GM19372 (cell line): ENCODE results near the gene TMEM120A.

Source experiments
- ATAC-seq: cut with Tn5 transposase; IDR thresholded peaks from one replicate; pipeline ENCODE4 v1.9.1; 2021; ENCODE audit warnings: mild to moderate bottlenecking, low read depth, moderate library complexity; ENCODE audit not compliant: unreplicated experiment

TMEM120A gene

DNA sequence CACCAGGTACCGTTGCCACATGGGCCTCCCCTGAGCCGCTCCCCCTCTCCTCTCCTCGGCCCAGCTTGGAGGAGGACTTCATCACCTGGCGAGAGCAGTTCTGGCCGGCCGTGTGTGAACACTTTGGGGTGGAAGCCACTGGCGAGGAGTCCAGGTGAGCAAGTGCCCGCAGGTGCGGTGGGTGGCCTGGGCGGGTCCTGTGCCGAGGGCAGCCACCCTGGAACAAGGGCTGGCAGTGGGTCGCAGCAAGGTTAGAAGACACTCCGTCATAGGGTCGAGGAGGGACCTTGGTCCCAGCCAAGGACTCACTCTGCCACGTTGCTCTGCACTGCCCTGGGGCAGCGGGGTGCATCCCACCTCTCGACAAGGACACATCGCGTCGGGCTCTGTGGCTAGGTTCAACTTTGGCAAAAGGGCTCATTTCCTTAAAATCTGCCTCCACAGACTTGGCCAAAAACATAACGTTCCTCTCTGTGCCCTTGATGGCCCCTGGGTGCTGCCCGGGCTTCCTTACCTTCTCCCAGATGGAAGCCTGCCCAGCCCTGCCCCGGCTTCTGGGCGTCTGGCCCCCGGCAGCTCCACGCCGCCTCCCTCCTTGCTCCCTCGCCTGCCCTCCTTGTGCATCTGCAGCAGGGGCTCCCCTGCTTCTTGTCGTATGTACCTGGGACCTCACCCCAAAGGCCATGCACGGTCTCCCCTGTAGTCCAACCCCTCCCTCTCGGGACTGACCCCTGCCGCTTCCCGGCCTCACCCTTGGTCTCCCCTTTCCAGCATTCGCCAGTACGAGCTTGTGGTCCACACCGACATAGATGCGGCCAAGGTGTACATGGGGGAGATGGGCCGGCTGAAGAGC lies 12.7 kb downstream of the TMEM120A start:
- ATAC-seq = no peak

DNA sequence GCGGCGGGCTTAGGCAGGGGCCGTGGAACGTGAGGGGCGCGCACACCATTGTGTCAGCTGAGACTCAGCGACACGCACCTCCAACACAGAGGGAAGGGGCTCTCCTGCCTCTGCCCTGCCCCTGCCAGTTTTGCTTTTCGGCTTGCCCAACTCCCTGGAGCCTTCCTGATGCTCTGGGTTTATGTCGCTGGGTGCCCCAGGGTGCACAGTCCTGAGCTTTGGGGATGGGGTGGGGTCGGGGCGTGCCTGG lies 13.3 kb downstream of the TMEM120A start:
- no peak for ATAC-seq

DNA sequence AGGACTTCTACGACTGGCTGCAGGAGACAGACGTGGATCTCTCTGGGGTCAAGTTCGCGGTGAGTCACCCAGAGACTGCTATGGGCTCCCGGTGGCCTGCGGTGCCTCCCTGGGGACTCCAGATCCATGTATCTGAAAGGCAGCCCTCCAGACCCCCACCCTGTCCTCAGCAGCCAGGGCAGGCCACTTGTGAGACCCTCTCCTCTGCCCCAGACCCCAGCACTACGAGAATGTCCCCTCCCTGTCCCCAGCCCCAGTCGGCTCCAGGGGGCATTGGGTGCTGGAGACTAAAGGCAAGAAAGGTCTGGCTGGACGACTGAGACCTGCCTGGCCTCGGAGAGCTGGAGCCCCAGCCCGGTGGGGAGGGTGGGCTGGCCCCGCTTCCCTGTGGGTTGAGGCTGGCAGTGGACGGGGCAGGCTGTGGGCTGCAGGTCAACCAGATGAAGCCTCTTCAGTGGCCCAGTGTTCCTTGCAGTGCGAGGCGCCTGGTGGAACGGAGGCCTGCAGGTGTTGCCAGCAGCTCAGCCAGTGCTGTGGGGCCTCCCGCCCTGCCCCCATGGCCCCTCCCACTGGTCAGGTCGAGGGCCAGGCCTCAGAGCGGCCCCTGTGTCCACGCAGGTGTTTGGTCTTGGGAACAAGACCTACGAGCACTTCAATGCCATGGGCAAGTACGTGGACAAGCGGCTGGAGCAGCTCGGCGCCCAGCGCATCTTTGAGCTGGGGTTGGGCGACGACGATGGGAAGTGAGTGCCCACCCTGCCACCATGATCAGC lies 13.8 kb downstream of the TMEM120A start:
- ATAC-seq = no peak

DNA sequence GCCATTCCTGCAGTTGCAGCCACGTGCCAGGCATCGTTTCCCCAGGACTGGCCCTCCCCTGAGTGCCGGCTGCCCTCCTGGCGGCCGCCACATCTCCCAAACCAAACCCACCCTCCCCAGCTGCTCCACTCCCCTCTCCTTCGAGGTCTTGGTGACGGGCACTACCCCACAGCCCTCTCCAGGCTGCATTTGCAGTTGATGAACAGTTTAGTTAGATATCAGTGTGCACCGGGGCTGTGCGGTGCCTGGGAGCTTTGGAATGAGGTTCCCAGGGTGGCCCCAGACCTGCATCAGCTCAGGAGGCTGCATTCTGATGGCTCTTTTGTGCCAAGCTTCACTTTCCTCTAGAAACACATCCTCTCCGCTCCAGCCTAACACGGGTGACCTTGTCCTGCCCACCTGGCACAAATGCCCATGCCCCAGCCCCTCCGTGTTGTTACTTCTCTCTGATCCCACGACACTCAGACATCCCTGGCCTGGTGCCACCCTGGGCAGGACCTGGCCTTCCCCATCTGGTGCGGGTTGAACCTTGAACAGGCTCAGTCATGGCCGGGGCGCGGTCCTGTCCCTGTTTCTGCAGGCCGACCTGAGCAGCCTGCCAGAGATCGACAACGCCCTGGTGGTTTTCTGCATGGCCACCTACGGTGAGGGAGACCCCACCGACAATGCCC lies 14.5 kb downstream of the TMEM120A start:
- no peak for ATAC-seq

DNA sequence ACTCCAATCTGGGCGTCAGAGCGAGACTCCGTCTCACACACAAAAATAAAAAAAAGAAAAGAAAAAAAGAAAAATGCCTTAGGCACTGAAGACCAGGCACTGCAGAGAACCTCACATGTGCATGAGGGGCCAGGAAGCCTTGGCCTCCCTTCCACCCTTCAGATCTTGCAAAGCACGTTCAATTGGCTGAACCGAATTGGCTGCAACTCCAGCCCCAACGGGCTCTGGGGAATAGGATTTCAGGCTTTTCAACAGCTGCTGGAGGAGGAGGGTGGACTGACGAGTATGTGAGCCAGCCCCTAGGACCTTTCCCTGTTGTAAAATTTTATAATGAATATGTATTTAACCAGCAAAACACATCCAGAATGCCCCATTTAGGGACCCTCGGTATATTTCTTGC lies 16.7 kb downstream of the TMEM120A start:
- no peak for ATAC-seq

DNA sequence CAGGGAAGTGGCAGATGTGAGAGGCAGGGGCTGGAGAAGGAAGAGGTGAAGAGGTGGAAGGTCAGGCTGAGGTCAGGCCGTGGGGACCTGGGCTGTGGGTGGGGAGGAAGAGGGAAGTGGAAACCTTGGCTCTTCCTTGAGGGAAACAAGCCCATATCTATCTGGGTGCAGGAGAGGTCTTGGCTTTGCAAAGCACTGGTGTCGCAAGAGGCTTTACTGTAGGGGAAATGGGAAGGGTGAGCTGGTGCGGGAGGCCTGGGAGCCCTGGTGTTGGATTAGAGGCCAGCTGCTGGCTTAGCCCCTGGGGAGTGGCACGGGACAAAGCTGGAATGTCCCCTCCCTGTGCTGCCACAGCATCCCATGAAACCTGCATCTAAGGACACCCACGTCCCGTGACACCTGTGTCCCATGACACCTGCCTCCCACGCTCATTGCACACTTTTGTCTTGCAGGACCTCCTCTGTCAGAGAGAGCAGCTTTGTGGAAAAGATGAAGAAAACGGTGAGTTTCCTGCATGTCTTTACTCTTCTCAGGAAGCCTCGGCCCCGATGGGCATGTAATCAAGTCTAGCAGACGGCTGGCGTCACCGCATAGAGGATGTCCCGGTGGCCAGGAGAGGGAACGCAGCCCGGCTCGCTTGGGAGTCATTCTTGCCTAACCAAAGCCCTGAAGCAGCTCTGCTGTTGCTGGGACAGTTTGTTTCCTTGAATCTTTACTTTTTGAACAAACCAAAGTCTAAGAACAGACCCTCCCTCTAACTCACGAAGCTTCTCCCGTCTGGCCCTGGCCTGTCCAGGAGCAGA lies 22.2 kb downstream of the TMEM120A start:
- ATAC-seq = no peak

DNA sequence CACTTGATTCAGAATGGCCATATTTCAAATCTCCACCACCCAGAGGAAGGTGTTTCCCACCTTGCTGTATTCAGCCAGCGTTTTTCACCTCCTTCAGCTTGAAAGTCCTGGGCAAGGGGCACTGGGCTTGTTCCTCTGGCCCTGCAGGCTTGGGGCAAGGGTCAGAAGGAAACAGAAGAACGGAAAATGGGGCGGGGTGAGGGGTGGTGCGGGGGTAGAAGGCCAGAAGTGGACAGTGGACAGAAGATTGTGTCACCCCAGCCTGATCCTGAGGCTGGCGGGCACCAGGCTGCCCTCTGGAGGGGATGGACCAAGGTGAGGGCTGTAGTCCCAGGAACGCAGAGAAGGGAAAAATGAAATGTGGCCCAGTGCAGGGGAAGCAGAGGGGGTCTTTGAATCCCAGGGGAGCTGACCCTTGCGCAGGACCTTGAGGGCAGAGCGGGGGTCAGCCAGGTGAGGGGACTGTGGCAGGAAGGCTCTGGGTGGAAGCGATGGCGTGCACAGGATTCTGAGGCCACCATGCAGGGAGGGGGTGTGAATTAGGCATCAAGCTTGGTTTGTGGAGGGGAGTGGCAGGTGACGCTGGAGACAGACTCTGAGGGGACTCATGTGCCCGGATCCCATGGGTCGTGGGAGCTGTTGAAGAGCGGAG lies 23.0 kb downstream of the TMEM120A start:
- no peak for ATAC-seq

DNA sequence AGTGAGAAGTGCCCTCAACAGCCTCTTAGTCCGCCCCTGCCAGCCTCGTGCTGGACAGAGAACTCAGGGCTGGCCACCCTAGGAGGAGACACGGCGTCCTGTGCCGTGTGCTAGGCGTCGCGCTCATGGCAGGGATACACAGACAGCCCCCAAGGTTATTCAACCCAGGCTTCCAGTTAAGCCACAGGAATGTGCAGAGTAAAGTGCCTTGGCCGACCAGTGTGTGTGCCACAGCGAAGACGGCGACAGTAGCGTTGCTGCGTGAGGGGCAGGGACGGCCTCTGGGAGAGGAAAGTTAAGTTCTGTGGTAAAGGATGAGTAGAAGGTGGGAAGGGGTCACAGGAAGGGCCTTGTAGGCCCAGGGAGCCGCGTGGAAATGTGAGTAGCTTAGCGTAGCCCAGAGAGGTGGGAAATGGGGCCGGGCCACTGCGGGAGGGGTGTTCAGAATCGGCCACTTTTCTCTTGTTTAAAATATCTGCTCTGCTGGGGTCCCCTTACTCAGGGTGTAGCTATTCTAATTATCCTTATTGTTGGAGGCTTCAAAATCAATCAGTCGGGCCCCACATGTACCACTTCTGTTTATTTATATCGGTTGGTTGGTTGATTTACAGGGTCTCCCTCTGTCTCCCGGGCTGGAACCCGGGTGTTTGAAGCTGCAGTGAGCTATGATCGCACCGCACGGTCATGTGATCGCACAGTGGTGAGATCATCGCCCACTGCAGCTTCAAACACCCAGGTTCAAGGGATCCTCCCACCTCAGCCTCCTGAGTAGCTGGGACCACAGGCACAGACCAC lies 24.5 kb downstream of the TMEM120A start:
- no peak for ATAC-seq

DNA sequence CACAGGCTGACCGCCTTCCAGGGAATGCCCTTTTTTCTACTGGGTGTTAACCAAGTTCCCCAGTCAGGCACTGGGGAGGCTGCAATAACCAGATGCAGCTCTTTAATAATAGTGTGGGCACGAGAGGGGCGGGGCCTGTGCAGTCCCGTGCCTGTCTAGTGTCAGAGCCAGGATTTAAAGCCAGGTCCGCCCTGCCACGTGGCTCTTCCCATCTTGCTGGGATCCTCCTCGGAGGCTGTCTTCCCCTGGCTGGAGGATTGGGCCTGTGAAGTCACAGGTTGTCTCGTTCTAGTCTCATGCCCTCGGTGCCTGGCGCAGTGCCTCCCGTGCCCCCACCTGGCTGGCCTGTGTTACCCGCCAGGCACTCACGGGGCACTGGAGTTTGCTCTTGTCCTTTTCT lies 25.2 kb downstream of the TMEM120A start:
- ATAC-seq = no peak

DNA sequence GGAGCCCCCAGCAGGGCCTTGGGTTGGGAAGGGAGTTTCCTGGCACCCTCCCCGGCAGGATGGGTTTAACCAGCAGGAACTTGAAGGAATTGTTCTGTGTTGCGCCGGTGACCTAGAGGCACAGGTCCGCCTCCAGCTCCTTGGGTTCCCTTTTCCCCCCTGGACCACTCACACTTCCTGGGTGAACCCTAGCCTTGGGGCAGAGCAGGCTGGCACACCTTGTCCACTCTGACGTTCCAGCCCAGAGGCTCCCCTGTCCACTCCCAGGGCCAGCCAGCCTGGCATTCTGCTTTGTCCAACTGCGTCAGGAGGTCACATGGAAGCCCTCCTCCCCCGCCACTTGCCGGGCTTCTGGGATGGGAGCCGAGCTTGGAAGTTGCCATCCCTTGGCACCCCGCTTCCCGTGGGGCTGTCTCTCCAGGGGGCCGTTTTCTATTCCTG lies 25.8 kb downstream of the TMEM120A start:
- ATAC-seq = no peak

DNA sequence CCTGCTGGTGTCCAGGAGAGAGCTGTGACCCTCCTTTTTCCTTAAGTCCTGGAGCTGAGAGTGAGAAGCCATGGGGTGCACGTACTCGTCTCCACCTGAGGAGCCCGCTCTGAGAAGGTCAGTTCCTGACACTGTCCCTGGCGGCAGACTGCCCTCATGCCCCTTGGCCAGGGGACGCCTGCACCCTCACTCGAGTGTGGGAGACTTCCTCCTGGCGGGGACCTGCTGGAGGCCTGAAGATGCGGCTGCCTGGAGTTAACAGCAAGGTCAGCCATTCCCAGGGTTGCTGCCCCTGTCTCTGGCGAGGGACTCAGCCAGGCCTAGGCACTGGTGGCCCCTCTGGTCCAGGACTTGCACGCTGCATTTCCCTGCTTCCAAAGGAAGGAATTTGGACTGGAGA lies 26.4 kb downstream of the TMEM120A start:
- ATAC-seq = no peak

DNA sequence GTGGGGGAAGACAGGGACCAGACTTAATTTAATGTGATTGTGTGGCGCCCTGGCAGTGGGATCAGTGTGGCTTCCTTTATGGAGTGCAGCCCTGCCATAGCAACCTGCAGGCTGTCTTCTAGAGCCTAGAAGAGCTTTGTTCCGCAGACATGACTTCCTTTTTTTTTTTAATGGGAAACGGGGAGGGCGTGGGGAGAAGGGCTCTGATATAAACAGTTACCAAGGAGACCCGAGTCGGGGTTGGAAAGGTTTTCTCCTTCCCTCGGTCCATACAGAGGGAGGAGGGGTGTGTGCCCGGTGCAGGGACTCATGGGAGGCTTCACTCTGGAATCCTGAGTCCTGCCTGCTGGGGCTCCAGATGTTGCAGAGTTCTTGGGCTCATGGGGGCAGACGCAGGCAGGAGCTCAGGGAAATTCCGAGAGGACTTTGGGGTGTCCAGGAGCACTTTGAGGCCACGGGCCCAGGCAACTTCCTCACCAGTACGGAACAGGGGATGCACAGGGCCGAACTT lies 26.9 kb downstream of the TMEM120A start:
- no peak for ATAC-seq

DNA sequence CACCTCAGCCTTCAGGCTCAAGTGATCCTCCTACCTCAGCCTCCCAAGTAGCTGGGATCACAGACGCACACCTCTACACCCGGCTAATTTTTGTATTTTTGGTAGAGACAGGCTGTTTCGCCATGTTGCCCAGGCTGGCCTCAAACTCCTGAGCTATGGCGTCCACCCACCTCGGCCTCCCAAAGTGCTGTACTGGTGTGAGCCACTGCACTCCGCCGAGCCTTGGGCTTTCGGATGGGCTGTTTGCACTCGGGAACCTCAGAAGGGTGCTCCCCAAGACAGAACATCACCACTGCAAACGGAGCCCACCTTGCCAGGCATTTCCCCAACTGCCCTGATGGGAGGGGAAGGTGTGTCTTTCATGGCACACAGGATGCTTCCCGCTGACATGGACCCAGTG lies 27.3 kb downstream of the TMEM120A start:
- ATAC-seq = no peak

DNA sequence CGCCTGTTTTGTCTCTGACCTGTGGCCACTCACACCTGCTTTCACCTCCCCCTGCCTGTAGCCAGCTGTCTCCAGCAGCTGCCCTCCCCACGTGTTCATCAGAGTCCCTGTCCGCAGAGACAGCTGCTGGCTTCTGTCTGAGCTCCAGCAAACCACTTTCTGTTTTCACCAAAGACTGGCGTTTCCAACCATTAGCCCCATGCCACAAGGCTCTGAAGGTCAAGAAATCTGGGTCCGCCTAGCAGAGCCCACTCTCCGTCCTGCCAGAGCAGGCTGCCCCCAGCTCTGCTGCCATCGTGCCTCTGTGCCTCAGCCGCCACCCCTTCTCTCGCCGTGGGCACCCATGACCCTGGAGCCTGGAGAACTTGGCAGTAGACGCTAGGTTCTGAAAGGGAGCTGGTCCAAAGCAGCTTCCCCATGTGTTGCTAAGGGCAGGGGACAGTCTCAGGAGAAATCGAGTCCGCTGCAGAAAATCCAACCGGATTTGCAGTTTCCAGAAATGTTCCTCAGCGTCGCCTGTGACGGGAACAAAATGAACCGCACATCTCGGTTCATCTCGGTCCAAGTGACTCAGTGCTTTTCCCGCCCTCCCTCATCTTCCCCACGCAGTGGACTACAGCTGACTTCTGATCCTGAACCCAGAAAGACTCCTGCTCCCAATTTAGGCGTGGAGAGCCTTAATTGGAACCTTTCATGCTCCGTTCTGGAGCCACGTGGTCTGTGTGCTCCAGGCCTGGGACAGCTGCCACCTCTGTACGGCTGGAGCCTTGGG lies 28.0 kb downstream of the TMEM120A start:
- ATAC-seq = no peak

DNA sequence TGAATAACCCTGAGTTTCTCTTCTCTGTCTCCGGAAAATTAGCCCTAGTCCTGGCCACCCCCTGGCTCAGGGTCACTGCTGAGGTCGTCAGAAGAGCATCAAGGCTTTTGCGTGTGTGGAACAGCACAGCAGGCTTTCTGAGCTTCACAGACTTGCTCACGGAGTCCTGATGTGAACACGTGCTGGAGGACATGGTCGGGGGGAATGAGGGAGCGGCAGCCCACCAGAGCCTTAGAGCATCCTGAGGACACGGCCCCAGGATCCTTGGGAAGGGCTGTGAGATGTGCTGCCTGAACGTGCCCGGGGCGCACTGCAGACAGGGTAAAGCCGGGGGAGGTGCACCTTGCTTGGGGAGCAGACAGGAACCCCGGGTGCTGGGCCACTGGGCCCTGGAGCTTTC lies 28.8 kb downstream of the TMEM120A start:
- no peak for ATAC-seq

DNA sequence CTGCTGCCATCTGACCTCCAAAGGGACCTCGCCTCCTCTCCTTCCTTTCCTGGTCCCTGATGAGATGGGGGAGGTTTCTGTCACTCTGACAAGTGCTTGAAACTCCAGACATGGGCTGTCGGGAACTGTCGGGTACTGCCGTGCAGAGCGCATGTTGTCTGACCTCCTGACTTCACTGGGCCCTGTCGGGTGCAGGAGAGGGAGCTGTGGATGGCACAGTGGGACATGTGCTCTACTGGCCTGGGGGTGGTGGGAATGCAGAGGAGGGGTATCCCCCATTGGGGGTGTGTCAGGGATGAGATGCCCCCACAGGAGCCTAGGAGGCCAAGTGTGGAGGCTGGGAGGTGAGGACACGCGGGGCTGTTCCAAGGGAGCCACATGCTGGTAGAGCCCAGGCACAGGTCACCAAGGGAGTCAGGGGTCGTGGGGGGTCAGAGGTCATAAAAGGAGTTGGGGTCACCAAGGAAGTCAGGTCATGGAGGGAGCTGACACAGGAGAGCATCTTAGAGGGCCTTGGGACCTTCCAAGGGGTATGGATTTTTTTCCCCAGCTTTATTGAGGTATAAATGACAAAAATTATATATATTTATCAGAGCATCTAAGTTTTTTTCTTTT lies 30.9 kb downstream of the TMEM120A start:
- ATAC-seq = no peak

DNA sequence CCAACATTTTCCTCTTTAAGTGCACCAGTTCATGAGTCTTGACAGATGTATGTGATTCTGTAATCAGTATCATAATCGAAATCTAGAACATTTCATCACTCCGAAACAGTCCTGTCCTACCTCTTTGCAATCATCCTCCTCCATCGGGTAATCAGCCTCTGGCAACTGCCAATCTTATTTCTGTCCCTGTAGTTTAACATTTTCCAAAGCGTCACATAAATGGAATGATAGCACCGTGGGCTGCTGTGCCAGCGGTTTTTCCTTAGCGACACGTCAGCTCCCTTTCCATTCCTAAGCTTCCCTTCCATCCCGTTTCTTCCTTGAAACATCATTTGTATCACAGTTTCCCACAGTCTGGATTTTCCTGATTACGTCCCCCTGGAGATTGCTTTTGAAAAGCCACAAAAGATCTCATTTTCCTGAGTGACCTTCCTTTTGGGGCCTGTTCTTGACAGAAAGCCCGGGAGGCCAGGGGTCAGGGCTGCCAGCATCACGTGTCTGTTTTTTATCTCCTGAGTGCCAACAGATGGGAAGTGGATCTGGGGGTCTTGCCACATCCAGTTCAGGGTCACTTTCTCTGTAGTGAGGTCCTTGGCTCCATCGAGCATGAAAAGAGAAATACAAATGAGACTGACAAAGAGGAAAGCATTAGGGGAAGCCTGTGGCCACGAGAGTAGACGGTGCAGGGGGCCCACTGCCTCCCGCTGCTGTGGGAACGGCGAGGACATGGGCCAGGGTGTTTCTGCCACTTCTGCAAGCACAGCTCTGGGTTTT lies 31.6 kb downstream of the TMEM120A start:
- no peak for ATAC-seq
